K562 (cell line): ENCODE measurements around the gene PACSIN2. TPM values are rescaled to one million over a fixed set of nuclear protein-coding genes. Genes with fewer than 3 reads are reported as not detected.

Source experiments
- ATF4 ChIP-seq: fragments of 450-650 bp; formaldehyde crosslinking; IDR thresholded peaks from 2 replicates; pipeline ENCODE4 v1.4.0; 2022; ENCODE audit warnings: mild to moderate bottlenecking, moderate library complexity
- E2F8 ChIP-seq: fragments of 450-650 bp; IDR thresholded peaks from 2 replicates; pipeline ENCODE4 v1.7.1; 2018; ENCODE audit warnings: mild to moderate bottlenecking, low read depth; ENCODE audit not compliant: partially characterized antibody
- FOSL1 ChIP-seq: fragments of 200-800 bp; sonication (Bioruptor generic); conservative IDR thresholded peaks from 2 replicates; pipeline ENCODE4 v1.6.1; 2016; ENCODE audit warnings: missing genetic modification characterization, missing compliant biosample characterization
- IRF1 ChIP-seq: sonication (generic); formaldehyde crosslinking; IDR thresholded peaks from 2 replicates; pipeline ENCODE4 v1.8.0; 2022; ENCODE audit warnings: missing genetic modification reagents, mild to moderate bottlenecking, borderline replicate concordance
- IRF2 ChIP-seq: sonication (generic); formaldehyde crosslinking; IDR thresholded peaks from 2 replicates; pipeline ENCODE4 v1.8.1; 2022; ENCODE audit warnings: mild to moderate bottlenecking, missing genetic modification reagents
- KDM4B ChIP-seq, 2 experiments: fragments of 450-650 bp in 1 of 2; sonication (generic) in 1 of 2; IDR thresholded peaks; 2 replicates each; pipeline ENCODE4 v1.6.1; 2016 to 2017; ENCODE audit warnings: borderline replicate concordance in 2 of 2, antibody characterized with exemption in 1 of 2, low read depth in 1 of 2, mild to moderate bottlenecking in 1 of 2
- NCOA4 ChIP-seq: fragments of 450-650 bp; IDR thresholded peaks from 2 replicates; pipeline ENCODE4 v1.6.1; 2018; ENCODE audit warnings: mild to moderate bottlenecking; ENCODE audit not compliant: partially characterized antibody
- NFRKB ChIP-seq: fragments of 450-650 bp; IDR thresholded peaks from 2 replicates; pipeline ENCODE4 v1.6.1; 2016; ENCODE audit warnings: low read depth
- PKNOX1 ChIP-seq: fragments of 450-650 bp; IDR thresholded peaks from 2 replicates; pipeline ENCODE4 v1.6.1; 2016
- RBM22 ChIP-seq: fragments of 200-400 bp; formaldehyde crosslinking; IDR thresholded peaks from 2 replicates; pipeline ENCODE4 v1.6.1; 2018; ENCODE audit warnings: low read length, low read depth; ENCODE audit not compliant: poor library complexity, severe bottlenecking
- RNF2 ChIP-seq: sonication (generic); IDR thresholded peaks from 2 replicates; pipeline ENCODE4 v1.6.1; 2016
- RNF219 ChIP-seq: fragments of 250-450 bp; sonication (Bioruptor Pico); IDR thresholded peaks from 2 replicates; pipeline ENCODE4 v1.5.0; 2022; ENCODE audit warnings: mild to moderate bottlenecking
- TARDBP ChIP-seq: fragments of 450-650 bp; IDR thresholded peaks from 2 replicates; pipeline ENCODE4 v1.6.1; 2016
- TFAP4 ChIP-seq: sonication (generic); formaldehyde crosslinking; IDR thresholded peaks from 2 replicates; pipeline ENCODE4 v1.8.0; 2022; ENCODE audit warnings: missing genetic modification reagents, mild to moderate bottlenecking, moderate library complexity, borderline replicate concordance
- TRIM28 ChIP-seq: fragments of 450-650 bp; IDR thresholded peaks from 2 replicates; pipeline ENCODE4 v1.6.1; 2017
- ZNF175 ChIP-seq: fragments of 200-800 bp; sonication (Bioruptor generic); IDR thresholded peaks from 2 replicates; pipeline ENCODE4 v1.6.1; 2016; ENCODE audit warnings: low read depth, mild to moderate bottlenecking, missing genetic modification characterization, missing compliant biosample characterization
- ZNF224 ChIP-seq: sonication (generic); formaldehyde crosslinking; IDR thresholded peaks from 2 replicates; pipeline ENCODE4 v1.8.0; 2022; ENCODE audit warnings: mild to moderate bottlenecking, missing genetic modification reagents
- ZNF324 ChIP-seq: fragments of 250-450 bp; sonication (Bioruptor Pico); IDR thresholded peaks from 2 replicates; pipeline ENCODE4 v1.4.0; 2020; ENCODE audit warnings: mild to moderate bottlenecking
- ZNF583 ChIP-seq: fragments of 250-450 bp; sonication (Bioruptor Pico); IDR thresholded peaks from 2 replicates; pipeline ENCODE4 v1.4.0; 2020
- ZNF778 ChIP-seq: fragments of 450-650 bp; formaldehyde crosslinking; IDR thresholded peaks from 2 replicates; pipeline ENCODE4 v1.4.0; 2020; ENCODE audit warnings: mild to moderate bottlenecking, moderate library complexity
- polyA plus RNA-seq, 8 experiments: library from polyadenylated mRNA; depleted of rRNA in 4 of 8; stranded (reverse) in 5 of 8; unstranded in 3 of 8; fragments of >200 nt; fragmentation: Nextera tagmentation in 2 of 8; fragmentation: Illumina TruSeq in 1 of 8; extraction: Ambion mirVana in 2 of 8; extraction: Trizol in 1 of 8; gene quantifications; 2 replicates each; pipeline versions ENCODE4 v1.2.1 to v1.2.3, GENCODE V29; 2011 to 2014; ENCODE audit warnings: inconsistent platforms in 1 of 8, missing spikeins in 1 of 8
- total RNA-seq, 7 experiments: library from RNA; depleted of rRNA in 6 of 7; stranded (reverse); fragments of >200 nt in 6 of 7; fragmentation: Illumina TruSeq in 2 of 7; extraction: Trizol in 2 of 7; gene quantifications; 2 replicates each; pipeline versions ENCODE4 v1.2.1 to v1.2.3, GENCODE V29; 2011 to 2021; ENCODE audit warnings: low replicate concordance in 1 of 7

PACSIN2 gene
- total and polyA plus RNA-seq, 9 of the 15 experiments (the other 6 are each of a cell fraction or from before 2014, with no cell fraction given): 0.45 to 45.1 (median 23.9) TPM

GRCh38 chr22:43014869-43015676 lies at the start of gene PACSIN2 (continued):
- TF ChIP-seq RNF219 (CRISPR knock-in tag) (no peak), PKNOX1 (peak; percentile 99), ZNF583 (CRISPR knock-in tag) (no peak), IRF2 (CRISPR knock-in tag) (no peak), TARDBP (no peak), ZNF175 (no peak), TFAP4 (CRISPR knock-in tag) (no peak; the same call in 1 of the 2 replicates), NFRKB (no peak), RBM22 (peak; percentile 38), E2F8 (peak; percentile 32), RNF2 (no peak), NCOA4 (no peak), ATF4 (no peak), FOSL1 (tag) (no peak), ZNF778 (no peak), TRIM28 (no peak), ZNF324 (CRISPR knock-in tag) (no peak), KDM4B (IDR thresholded peaks at IDR 0.05; ENCODE audit: borderline replicate concordance in 2 of 2, low read depth in 1 of 2) (no peak), IRF1 (no peak), ZNF224 (CRISPR knock-in tag) (no peak)
